ENCODE data around the gene TARBP1.
"Not testable (repeated sequence)": the region's sequence is repeated elsewhere in the genome, so short reads cannot be mapped to it uniquely, and the experiment has no call there.

Gene TARBP1

DNA sequence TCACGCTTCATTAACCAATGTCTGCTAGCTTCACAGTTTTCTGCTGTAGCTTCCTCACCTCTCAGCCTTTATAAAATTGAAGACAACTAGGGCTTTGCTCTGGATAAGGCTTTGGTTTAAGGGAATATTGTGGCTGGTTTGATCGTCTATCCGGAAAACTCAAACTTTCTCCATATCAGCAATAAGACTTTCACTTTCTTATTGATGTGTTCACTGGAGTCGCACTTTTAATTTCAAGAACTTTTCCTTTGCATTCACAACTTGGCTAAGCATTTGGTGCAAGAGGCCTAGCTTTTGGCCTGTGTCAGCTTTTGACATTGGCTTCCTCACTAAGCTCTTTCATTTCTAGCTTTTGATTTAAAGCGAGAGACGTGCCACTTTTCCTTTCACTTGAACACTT lies 92.9 kb downstream of the TARBP1 start:
- Histone ChIP-seq H3K79me2 (ENCODE audit: insufficient read depth, low read length) (no peaks in the 10 kb centered on the region; the same call in 1 of the 2 replicates), H3K4me3 (ENCODE audit: low read depth in 1 of 2, low read length in 2 of 2) (no peak overlapping the region), H3K27me3 (ENCODE audit: insufficient read depth, low read length, poor library complexity) (no peaks in the 10 kb centered on the region), H3K9me3 (ENCODE audit: insufficient read depth, low read length, severe bottlenecking) (no peaks in the 10 kb centered on the region), H2AFZ (ENCODE audit: low read depth, low read length) (no peak overlapping the region), H3K36me3 (ENCODE audit: insufficient read depth, low read length) (peaks cover 22% of the 10 kb centered on the region), H4K20me1 (ENCODE audit: insufficient read depth, low read length) (no peaks in the 10 kb centered on the region), H3K9ac (ENCODE audit: low read depth, low read length) (no peak overlapping the region), H3K4me2 (ENCODE audit: insufficient read depth, low read length) (no peak overlapping the region), H3K4me1 (ENCODE audit: insufficient read depth, low read length) (no peaks in the 10 kb centered on the region), H3K27ac (ENCODE audit: low read length) (no peak overlapping the region)
- DNase-seq (no peak), ATAC-seq (ENCODE audit: insufficient read depth, low read depth) (no peak)
- TF ChIP-seq EZH2 (IDR thresholded peaks at IDR 0.05; ENCODE audit: borderline replicate concordance, low read depth, low read length, severe bottlenecking) = no peak
- TF ChIP-seq, protein P1, sequence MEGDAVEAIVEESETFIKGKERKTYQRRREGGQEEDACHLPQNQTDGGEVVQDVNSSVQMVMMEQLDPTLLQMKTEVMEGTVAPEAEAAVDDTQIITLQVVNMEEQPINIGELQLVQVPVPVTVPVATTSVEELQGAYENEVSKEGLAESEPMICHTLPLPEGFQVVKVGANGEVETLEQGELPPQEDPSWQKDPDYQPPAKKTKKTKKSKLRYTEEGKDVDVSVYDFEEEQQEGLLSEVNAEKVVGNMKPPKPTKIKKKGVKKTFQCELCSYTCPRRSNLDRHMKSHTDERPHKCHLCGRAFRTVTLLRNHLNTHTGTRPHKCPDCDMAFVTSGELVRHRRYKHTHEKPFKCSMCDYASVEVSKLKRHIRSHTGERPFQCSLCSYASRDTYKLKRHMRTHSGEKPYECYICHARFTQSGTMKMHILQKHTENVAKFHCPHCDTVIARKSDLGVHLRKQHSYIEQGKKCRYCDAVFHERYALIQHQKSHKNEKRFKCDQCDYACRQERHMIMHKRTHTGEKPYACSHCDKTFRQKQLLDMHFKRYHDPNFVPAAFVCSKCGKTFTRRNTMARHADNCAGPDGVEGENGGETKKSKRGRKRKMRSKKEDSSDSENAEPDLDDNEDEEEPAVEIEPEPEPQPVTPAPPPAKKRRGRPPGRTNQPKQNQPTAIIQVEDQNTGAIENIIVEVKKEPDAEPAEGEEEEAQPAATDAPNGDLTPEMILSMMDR (IDR thresholded peaks at IDR 0.05; ENCODE audit: borderline replicate concordance, extremely low read depth, low read length, poor library complexity, severe bottlenecking) = no peak

DNA sequence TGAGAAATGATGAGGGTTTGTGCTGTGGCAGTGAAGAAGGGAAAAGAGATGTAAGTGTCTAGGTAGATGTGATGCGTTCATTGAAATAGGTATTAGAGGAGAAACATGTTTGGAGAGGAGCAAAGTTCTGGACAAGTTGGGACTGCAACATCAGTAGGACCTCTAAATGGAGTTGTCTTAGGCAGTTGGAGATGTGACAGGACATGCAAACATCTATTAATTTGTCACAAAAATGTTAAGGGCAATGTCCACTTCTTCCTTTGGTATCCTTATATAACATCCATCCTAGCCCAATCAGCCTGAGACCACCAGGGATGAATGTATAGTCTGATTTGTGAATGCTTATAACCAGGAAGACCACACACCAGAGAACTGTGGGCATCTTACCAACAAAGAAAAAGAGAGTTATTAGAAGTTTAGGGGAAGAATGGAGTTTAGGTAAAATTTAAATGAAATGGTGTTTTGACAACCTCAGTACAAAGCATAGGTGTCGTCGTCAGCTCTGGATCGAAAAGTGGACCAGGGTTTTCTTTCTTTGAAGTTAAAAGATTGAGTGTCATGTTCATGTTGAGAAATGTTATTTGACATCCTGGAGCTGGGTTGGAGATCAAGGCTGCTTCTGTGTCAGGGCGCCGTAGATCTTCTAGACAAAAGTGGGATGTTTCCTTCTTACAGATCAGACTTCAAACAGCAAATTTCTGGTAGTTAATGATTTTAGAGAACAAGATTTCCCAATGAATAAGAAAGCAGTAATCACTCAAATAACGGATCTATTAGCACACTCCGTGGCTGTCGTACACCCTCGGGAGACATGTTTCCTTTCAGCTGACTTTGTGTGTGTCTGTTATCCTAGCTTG lies 97.1 kb downstream of the TARBP1 start:
- no peak overlapping the region for H3K9ac ChIP-seq (ENCODE audit: low read depth, low read length)
- no peaks in the 10 kb centered on the region for H3K27me3 ChIP-seq (ENCODE audit: insufficient read depth, low read length, poor library complexity)
- no peaks in the 10 kb centered on the region for H4K20me1 ChIP-seq (ENCODE audit: insufficient read depth, low read length)
- H2AFZ ChIP-seq (ENCODE audit: low read depth, low read length) = no peak overlapping the region
- H3K36me3 ChIP-seq (ENCODE audit: insufficient read depth, low read length) = peaks cover 44% of the 10 kb centered on the region
- no peaks in the 10 kb centered on the region for H3K4me1 ChIP-seq (ENCODE audit: insufficient read depth, low read length)
- peaks cover 6% of the 10 kb centered on the region for H3K79me2 ChIP-seq (ENCODE audit: insufficient read depth, low read length)
- no peaks in the 10 kb centered on the region for H3K9me3 ChIP-seq (ENCODE audit: insufficient read depth, low read length, severe bottlenecking)
- ATAC-seq (ENCODE audit: insufficient read depth, low read depth) (no peak), DNase-seq (no peak)
- H3K4me2 ChIP-seq (ENCODE audit: insufficient read depth, low read length) = no peak overlapping the region
- no peak overlapping the region for H3K27ac ChIP-seq (ENCODE audit: low read length)
- H3K4me3 ChIP-seq (ENCODE audit: low read depth in 1 of 2, low read length in 2 of 2) = no peak overlapping the region
- no peak for TF ChIP-seq EZH2 (IDR thresholded peaks at IDR 0.05; ENCODE audit: borderline replicate concordance, low read depth, low read length, severe bottlenecking)
- TF ChIP-seq, protein P1 (IDR thresholded peaks at IDR 0.05; ENCODE audit: borderline replicate concordance, extremely low read depth, low read length, poor library complexity, severe bottlenecking) = no peak

DNA sequence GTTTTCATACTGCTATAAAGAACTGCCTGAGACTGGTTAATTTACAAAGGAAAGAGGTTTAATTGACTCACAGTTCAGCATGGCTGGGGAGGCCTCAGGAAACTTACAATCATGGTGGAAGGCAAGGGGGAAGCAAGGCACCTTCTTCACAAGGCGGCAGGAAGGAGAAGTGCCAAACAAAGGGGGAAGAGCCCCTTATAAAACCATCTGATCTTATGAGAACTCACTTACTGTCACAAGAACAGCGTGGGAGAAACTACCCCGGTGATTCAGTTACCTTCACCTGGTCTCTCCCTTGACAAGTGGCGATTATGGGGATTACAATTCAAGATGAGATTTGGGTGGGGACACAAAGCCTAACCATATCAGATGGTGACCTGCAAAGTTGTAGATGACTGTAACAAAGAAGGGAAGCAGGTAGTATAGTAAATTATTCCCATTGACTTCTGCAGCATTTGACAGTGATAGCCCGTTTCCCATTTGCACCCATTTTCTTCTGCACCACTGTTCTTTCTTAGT lies 99.3 kb downstream of the TARBP1 start:
- not testable (repeated sequence) for H2AFZ ChIP-seq (ENCODE audit: low read depth, low read length); H3K27ac ChIP-seq (ENCODE audit: low read length); H3K27me3 ChIP-seq (ENCODE audit: insufficient read depth, low read length, poor library complexity); H3K4me3 ChIP-seq (ENCODE audit: low read depth in 1 of 2, low read length in 2 of 2); H3K9ac ChIP-seq (ENCODE audit: low read depth, low read length); ATAC-seq (ENCODE audit: insufficient read depth, low read depth); H3K4me2 ChIP-seq (ENCODE audit: insufficient read depth, low read length); H4K20me1 ChIP-seq (ENCODE audit: insufficient read depth, low read length); H3K9me3 ChIP-seq (ENCODE audit: insufficient read depth, low read length, severe bottlenecking); DNase-seq
- peaks cover 57% of the 10 kb centered on the region for H3K36me3 ChIP-seq (ENCODE audit: insufficient read depth, low read length)
- H3K4me1 ChIP-seq (ENCODE audit: insufficient read depth, low read length) = peaks cover 10% of the 10 kb centered on the region
- peaks cover 24% of the 10 kb centered on the region for H3K79me2 ChIP-seq (ENCODE audit: insufficient read depth, low read length)

DNA sequence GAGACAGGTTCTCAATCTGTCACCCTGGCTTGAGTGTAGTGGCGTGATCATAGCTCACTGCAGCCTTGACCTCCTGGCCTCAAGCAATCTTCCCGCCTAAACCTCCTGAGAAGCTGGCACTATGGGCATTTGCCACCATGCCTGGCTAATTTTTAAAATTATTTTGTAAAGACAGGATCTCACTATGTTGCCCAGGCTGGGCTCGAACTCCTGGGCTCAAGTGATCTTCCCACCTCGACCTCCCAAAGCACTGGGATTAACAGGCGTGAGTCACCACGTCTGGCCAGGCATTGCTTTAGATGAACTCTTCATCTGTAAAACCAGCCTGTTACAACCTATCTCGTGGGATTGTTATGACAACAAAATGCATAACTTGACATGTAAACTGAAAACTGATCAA lies 103.3 kb downstream of the TARBP1 start:
- Histone ChIP-seq H3K36me3 (ENCODE audit: insufficient read depth, low read length) (peaks cover 46% of the 10 kb centered on the region), H3K79me2 (ENCODE audit: insufficient read depth, low read length) (peaks cover 43% of the 10 kb centered on the region), H3K4me2 (ENCODE audit: insufficient read depth, low read length) (peak overlapping the region; percentile 79; the same call in 1 of the 2 replicates), H2AFZ (ENCODE audit: low read depth, low read length) (no peak overlapping the region), H3K4me3 (ENCODE audit: low read depth in 1 of 2, low read length in 2 of 2) (no peak overlapping the region; a peak in 1 of 4 replicates), H3K27me3 (ENCODE audit: insufficient read depth, low read length, poor library complexity) (no peaks in the 10 kb centered on the region), H3K9me3 (ENCODE audit: insufficient read depth, low read length, severe bottlenecking) (no peaks in the 10 kb centered on the region), H3K27ac (ENCODE audit: low read length) (no peak overlapping the region), H4K20me1 (ENCODE audit: insufficient read depth, low read length) (no peaks in the 10 kb centered on the region), H3K9ac (ENCODE audit: low read depth, low read length) (no peak overlapping the region), H3K4me1 (ENCODE audit: insufficient read depth, low read length) (peaks cover 27% of the 10 kb centered on the region)
- ATAC-seq (ENCODE audit: insufficient read depth, low read depth) (no peak), DNase-seq (no peak)
- TF ChIP-seq, protein P1 (IDR thresholded peaks at IDR 0.05; ENCODE audit: borderline replicate concordance, extremely low read depth, low read length, poor library complexity, severe bottlenecking) = no peak
- TF ChIP-seq EZH2 (IDR thresholded peaks at IDR 0.05; ENCODE audit: borderline replicate concordance, low read depth, low read length, severe bottlenecking) = no peak
